Rectal smooth muscle tissue (tissue), 1 donor: ENCODE results near the gene SERPINC1.
"Not testable (repeated sequence)": the region's sequence is repeated elsewhere in the genome, so short reads cannot be mapped to it uniquely, and the experiment has no call there.

Experiments
- H3K27ac ChIP-seq: one replicate; pipeline ENCODE4 v1.7.0; 2013; ENCODE audit warnings: low read depth, low read length, inconsistent platforms
- H3K27me3 ChIP-seq: one replicate; pipeline ENCODE4 v1.7.0; 2013; ENCODE audit warnings: low read length; ENCODE audit not compliant: control insufficient read depth, insufficient read depth
- H3K36me3 ChIP-seq: one replicate; pipeline ENCODE4 v1.7.0; 2013; ENCODE audit warnings: low read length; ENCODE audit not compliant: control insufficient read depth, insufficient read depth
- H3K4me1 ChIP-seq: one replicate; pipeline ENCODE4 v1.7.0; 2013; ENCODE audit warnings: low read length; ENCODE audit not compliant: control insufficient read depth, insufficient read depth
- H3K4me3 ChIP-seq: one replicate; pipeline ENCODE4 v1.7.0; 2013; ENCODE audit warnings: low read length
- H3K9ac ChIP-seq: one replicate; pipeline ENCODE4 v1.7.0; 2013; ENCODE audit warnings: low read length

The SERPINC1 gene

DNA sequence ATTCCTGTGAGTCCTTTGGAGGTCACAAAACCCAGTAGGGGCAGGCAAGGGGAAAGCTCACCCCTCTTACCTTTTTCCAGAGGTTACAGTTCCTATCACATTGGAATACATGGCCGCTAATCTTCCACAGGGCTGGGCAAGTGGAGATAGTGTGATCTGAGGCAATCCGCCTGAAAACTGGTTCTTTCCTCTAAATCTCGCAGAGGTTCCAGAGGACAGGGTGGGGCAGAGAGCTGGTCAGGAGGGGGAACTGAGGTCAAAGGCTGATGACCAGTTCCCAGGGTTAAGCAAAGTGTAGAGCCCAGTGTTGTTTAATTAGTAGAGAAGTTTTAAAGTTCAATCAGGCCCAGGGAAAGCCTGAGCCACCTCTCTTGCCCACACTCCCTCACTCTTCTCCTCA is at the start of gene SERPINC1:
Gene SERPINC1 (minus strand): TSS at position 179 of the 400 bp plus-strand sequence. CDS start 68 bp downstream, at position 111.
- Histone ChIP-seq H3K27ac (no peak within 1 kb of the TSS), H3K27me3 (no peaks in the 10 kb centered on the region), H3K4me1 (no peaks in the 10 kb centered on the region), H3K4me3 (no peak within 1 kb of the TSS), H3K9ac (no peak within 1 kb of the TSS), H3K36me3 (no peaks in the 10 kb centered on the region)

- H3K4me1 ChIP-seq, H3K4me3 ChIP-seq, H3K9ac ChIP-seq, H3K27ac ChIP-seq, H3K27me3 ChIP-seq: not testable (repeated sequence)
- peaks cover 18% of the 10 kb centered on the region for H3K36me3 ChIP-seq
Observed at GRCh38 chr1:173965896-173966295, 48.8 kb upstream of the SERPINC1 start.

GRCh38 chr1:173963477-173963876 is 46.4 kb upstream of the SERPINC1 start:
- H3K36me3 ChIP-seq = peaks cover 21% of the 10 kb centered on the region
- H3K9ac ChIP-seq = no peak overlapping the region
- no peaks in the 10 kb centered on the region for H3K4me1 ChIP-seq
- H3K4me3 ChIP-seq = no peak overlapping the region
- H3K27me3 ChIP-seq = no peaks in the 10 kb centered on the region
- no peak overlapping the region for H3K27ac ChIP-seq

DNA sequence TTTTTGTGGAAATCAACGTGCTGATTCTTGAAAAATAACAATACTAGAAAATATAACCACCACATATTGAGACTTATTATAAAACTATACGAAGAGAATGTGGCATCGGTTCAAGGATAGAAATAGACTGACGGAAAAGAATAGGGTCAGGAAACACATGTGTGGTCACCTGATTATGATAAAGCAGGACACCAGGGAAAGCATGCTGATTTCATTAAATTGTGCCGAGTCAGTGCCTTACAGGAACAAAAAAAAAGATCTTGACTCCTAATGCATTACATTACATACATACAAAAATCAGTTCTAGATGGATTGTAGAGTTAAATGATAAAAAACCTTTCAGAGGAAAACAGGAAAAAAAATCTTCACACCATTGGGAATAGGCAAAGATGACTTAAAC is 43.5 kb upstream of the SERPINC1 start:
- Histone ChIP-seq H3K27ac (no peak overlapping the region), H3K4me3 (no peak overlapping the region), H3K9ac (no peak overlapping the region), H3K4me1 (no peaks in the 10 kb centered on the region), H3K27me3 (no peaks in the 10 kb centered on the region), H3K36me3 (peaks cover 19% of the 10 kb centered on the region)

- peaks cover 4% of the 10 kb centered on the region for H3K36me3 ChIP-seq
- no peak overlapping the region for H3K27ac ChIP-seq
- no peak overlapping the region for H3K4me3 ChIP-seq
- no peaks in the 10 kb centered on the region for H3K27me3 ChIP-seq
- H3K9ac ChIP-seq = no peak overlapping the region
- H3K4me1 ChIP-seq = no peaks in the 10 kb centered on the region
Observed at GRCh38 chr1:173954179-173954578, 37.1 kb upstream of the SERPINC1 start.

GRCh38 chr1:173948594-173948993 is 31.5 kb upstream of the SERPINC1 start:
- Histone ChIP-seq H3K27me3 (no peaks in the 10 kb centered on the region), H3K36me3 (peaks cover 14% of the 10 kb centered on the region), H3K27ac (no peak overlapping the region), H3K9ac (no peak overlapping the region), H3K4me3 (no peak overlapping the region), H3K4me1 (no peaks in the 10 kb centered on the region)

- Histone ChIP-seq H3K27me3 (no peaks in the 10 kb centered on the region), H3K9ac (no peak overlapping the region), H3K36me3 (peaks cover 20% of the 10 kb centered on the region), H3K4me3 (no peak overlapping the region), H3K27ac (no peak overlapping the region), H3K4me1 (no peaks in the 10 kb centered on the region)
Observed at GRCh38 chr1:173946380-173946921, 29.3 kb upstream of the SERPINC1 start.

- peaks cover 28% of the 10 kb centered on the region for H3K36me3 ChIP-seq
- no peaks in the 10 kb centered on the region for H3K4me1 ChIP-seq
- H3K27me3 ChIP-seq = no peaks in the 10 kb centered on the region
- H3K27ac ChIP-seq = no peak overlapping the region
- H3K4me3 ChIP-seq = no peak overlapping the region
- H3K9ac ChIP-seq = no peak overlapping the region
Observed at GRCh38 chr1:173937062-173937461, 19.9 kb upstream of the SERPINC1 start.

GRCh38 chr1:173934440-173934839 is 17.3 kb upstream of the SERPINC1 start:
- no peaks in the 10 kb centered on the region for H3K4me1 ChIP-seq
- H3K27me3 ChIP-seq = no peaks in the 10 kb centered on the region
- no peak overlapping the region for H3K27ac ChIP-seq
- H3K9ac ChIP-seq = no peak overlapping the region
- no peak overlapping the region for H3K4me3 ChIP-seq
- H3K36me3 ChIP-seq = peaks cover 17% of the 10 kb centered on the region

- not testable (repeated sequence) for H3K27me3 ChIP-seq, H3K27ac ChIP-seq, H3K4me3 ChIP-seq, H3K9ac ChIP-seq, H3K36me3 ChIP-seq, H3K4me1 ChIP-seq
Observed at GRCh38 chr1:173930541-173930940, 13.4 kb upstream of the SERPINC1 start.

- H3K27ac ChIP-seq = no peak overlapping the region
- H3K4me3 ChIP-seq = no peak overlapping the region
- H3K9ac ChIP-seq = no peak overlapping the region
- H3K36me3 ChIP-seq = no peaks in the 10 kb centered on the region
- no peaks in the 10 kb centered on the region for H3K4me1 ChIP-seq
- no peaks in the 10 kb centered on the region for H3K27me3 ChIP-seq
Observed at GRCh38 chr1:173925306-173926242, 8.4 kb upstream of the SERPINC1 start.

GRCh38 chr1:173920861-173921260 is 3.7 kb upstream of the SERPINC1 start:
- Histone ChIP-seq H3K4me1 (no peaks in the 10 kb centered on the region), H3K27me3 (no peaks in the 10 kb centered on the region), H3K27ac (no peak overlapping the region), H3K36me3 (no peaks in the 10 kb centered on the region), H3K9ac (no peak overlapping the region), H3K4me3 (no peak overlapping the region)
